HEK293 (cell line): Measurements from ENCODE around the gene RAB11FIP3.

Experiments used
- CTCF ChIA-PET: fragments of 350-600 bp; formaldehyde crosslinking; extraction: SDS; loops from one replicate; lab custom pipeline; 2021; ENCODE audit warnings: antibody characterized with exemption; lab: Yijun Ruan, JAX
- POLR2A ChIA-PET: fragments of 300-600 bp; formaldehyde crosslinking; extraction: SDS; loops from one replicate; lab custom pipeline; 2020; ENCODE audit warnings: antibody characterized with exemption, inconsistent platforms; lab: Yijun Ruan, JAX
- H3K27ac ChIP-seq: fragments of 200-500 bp; sonication (Bioruptor generic); 2 replicates; pipeline ENCODE4 v1.5.1; 2014; ENCODE audit warnings: low read depth, low read length, control low read depth, inconsistent platforms; ENCODE audit errors: extremely low read depth
- H3K36me3 ChIP-seq, 2 experiments: fragments of 200-500 bp in 1 of 2; sonication (Bioruptor generic) in 1 of 2; 1 replicate in 1 of 2; 2 replicates in 1 of 2; pipeline ENCODE4 v1.5.1; 2014 to 2017; ENCODE audit warnings: inconsistent platforms in 2 of 2, low read length in 2 of 2; ENCODE audit not compliant: control insufficient read depth in 2 of 2, insufficient read depth in 1 of 2
- H3K4me1 ChIP-seq: fragments of 200-500 bp; sonication (Bioruptor generic); 2 replicates; pipeline ENCODE4 v1.5.1; 2014; ENCODE audit warnings: mild to moderate bottlenecking, low read length, inconsistent platforms; ENCODE audit not compliant: control insufficient read depth, insufficient read depth
- H3K4me3 ChIP-seq: 2 replicates; pipeline ENCODE4 v1.5.1; 2011; ENCODE audit warnings: low read depth, mild to moderate bottlenecking, control low read depth, low read length, moderate library complexity
- H3K9me3 ChIP-seq: fragments of 200-500 bp; sonication (Bioruptor generic); 2 replicates; pipeline ENCODE4 v1.5.1; 2014; ENCODE audit warnings: low read depth, low read length, inconsistent platforms; ENCODE audit not compliant: control insufficient read depth, insufficient read depth
- GFI1B ChIP-seq: fragments of 450-650 bp; formaldehyde crosslinking; IDR thresholded peaks from 2 replicates; pipeline ENCODE4 v1.5.1; 2016; ENCODE audit warnings: missing biosample characterization, missing genetic modification characterization
- GLIS1 ChIP-seq: fragments of 450-650 bp; formaldehyde crosslinking; IDR thresholded peaks from 2 replicates; pipeline ENCODE4 v1.5.1; 2016; ENCODE audit warnings: missing biosample characterization, missing genetic modification characterization
- KLF1 ChIP-seq: fragments of 450-650 bp; formaldehyde crosslinking; IDR thresholded peaks from 2 replicates; pipeline ENCODE4 v1.5.1; 2016; ENCODE audit warnings: missing biosample characterization, missing genetic modification characterization
- SCRT1 ChIP-seq: fragments of 450-650 bp; formaldehyde crosslinking; IDR thresholded peaks from 2 replicates; pipeline ENCODE4 v1.5.1; 2016; ENCODE audit warnings: missing biosample characterization, missing genetic modification characterization, borderline replicate concordance
- SETDB1 ChIP-seq: IDR thresholded peaks from one replicate; pipeline ENCODE4 v1.6.1; 2017; ENCODE audit warnings: mild to moderate bottlenecking, low read length, moderate library complexity, mixed read lengths; ENCODE audit not compliant: insufficient read length
- SP7 ChIP-seq: fragments of 450-650 bp; formaldehyde crosslinking; IDR thresholded peaks from 2 replicates; pipeline ENCODE4 v1.5.1; 2016; ENCODE audit warnings: missing biosample characterization, missing genetic modification characterization
- ZBTB21 ChIP-seq: fragments of 450-650 bp; formaldehyde crosslinking; IDR thresholded peaks from 2 replicates; pipeline ENCODE4 v1.5.1; 2017; ENCODE audit warnings: missing biosample characterization, missing genetic modification characterization
- ZBTB48 ChIP-seq: fragments of 450-650 bp; formaldehyde crosslinking; IDR thresholded peaks from 2 replicates; pipeline ENCODE4 v1.5.1; 2016; ENCODE audit warnings: missing biosample characterization, missing genetic modification characterization
- ZIC2 ChIP-seq: fragments of 450-650 bp; formaldehyde crosslinking; IDR thresholded peaks from 2 replicates; pipeline ENCODE4 v1.5.1; 2016; ENCODE audit warnings: missing biosample characterization, missing genetic modification characterization
- ZNF174 ChIP-seq: fragments of 450-650 bp; formaldehyde crosslinking; IDR thresholded peaks from 2 replicates; pipeline ENCODE4 v1.5.0; 2017; ENCODE audit warnings: missing biosample characterization, mild to moderate bottlenecking, missing genetic modification characterization
- ZNF302 ChIP-seq: fragments of 450-650 bp; formaldehyde crosslinking; IDR thresholded peaks from 2 replicates; pipeline ENCODE4 v1.5.1; 2016; ENCODE audit warnings: missing biosample characterization, missing genetic modification characterization, low read depth
- ZNF544 ChIP-seq: fragments of 450-650 bp; formaldehyde crosslinking; IDR thresholded peaks from 2 replicates; pipeline ENCODE4 v1.5.0; 2017; ENCODE audit warnings: missing biosample characterization, missing genetic modification characterization
- ZNF623 ChIP-seq: fragments of 450-650 bp; formaldehyde crosslinking; IDR thresholded peaks from 2 replicates; pipeline ENCODE4 v1.5.1; 2016; ENCODE audit warnings: missing biosample characterization, missing genetic modification characterization
- ZNF768 ChIP-seq: fragments of 450-650 bp; formaldehyde crosslinking; IDR thresholded peaks from 2 replicates; pipeline ENCODE4 v1.5.1; 2018; ENCODE audit warnings: missing biosample characterization, mild to moderate bottlenecking, missing genetic modification characterization
- TF ChIP-seq, protein P1 (sequence below): fragments of 450-650 bp; formaldehyde crosslinking; IDR thresholded peaks from 2 replicates; pipeline ENCODE4 v1.5.1; 2016; ENCODE audit warnings: missing biosample characterization, missing genetic modification characterization
- TF ChIP-seq, protein P2 (sequence below): fragments of 450-650 bp; formaldehyde crosslinking; IDR thresholded peaks from 2 replicates; pipeline ENCODE4 v1.5.1; 2016; ENCODE audit warnings: missing biosample characterization, missing genetic modification characterization
- TF ChIP-seq, protein P3 (sequence below): fragments of 450-650 bp; formaldehyde crosslinking; IDR thresholded peaks from 2 replicates; pipeline ENCODE4 v1.5.1; 2016; ENCODE audit warnings: missing biosample characterization, missing genetic modification characterization
- TF ChIP-seq, protein P4 (sequence below): fragments of 450-650 bp; formaldehyde crosslinking; IDR thresholded peaks from 2 replicates; pipeline ENCODE4 v1.5.0; 2017; ENCODE audit warnings: missing biosample characterization, missing genetic modification characterization, borderline replicate concordance

RAB11FIP3 gene

DNA sequence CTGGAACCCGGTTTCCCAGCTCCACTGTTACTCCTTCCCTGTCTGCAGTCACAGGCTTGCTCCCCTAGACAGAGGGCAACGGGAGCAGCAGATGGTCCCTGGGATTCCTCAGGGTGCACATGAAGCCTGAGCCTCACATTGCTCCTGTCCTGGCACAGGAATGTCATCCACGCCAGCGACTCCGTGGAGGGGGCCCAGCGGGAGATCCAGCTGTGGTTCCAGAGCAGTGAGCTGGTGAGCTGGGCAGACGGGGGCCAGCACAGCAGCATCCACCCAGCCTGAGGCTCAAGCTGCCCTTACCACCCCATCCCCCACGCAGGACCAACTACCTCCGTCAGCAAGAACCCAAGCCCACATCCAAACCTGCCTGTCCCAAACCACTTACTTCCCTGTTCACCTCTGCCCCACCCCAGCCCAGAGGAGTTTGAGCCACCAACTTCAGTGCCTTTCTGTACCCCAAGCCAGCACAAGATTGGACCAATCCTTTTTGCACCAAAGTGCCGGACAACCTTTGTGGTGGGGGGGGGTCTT is 25.3 kb upstream of the RAB11FIP3 start (continued):
- TF ChIP-seq, protein P1, sequence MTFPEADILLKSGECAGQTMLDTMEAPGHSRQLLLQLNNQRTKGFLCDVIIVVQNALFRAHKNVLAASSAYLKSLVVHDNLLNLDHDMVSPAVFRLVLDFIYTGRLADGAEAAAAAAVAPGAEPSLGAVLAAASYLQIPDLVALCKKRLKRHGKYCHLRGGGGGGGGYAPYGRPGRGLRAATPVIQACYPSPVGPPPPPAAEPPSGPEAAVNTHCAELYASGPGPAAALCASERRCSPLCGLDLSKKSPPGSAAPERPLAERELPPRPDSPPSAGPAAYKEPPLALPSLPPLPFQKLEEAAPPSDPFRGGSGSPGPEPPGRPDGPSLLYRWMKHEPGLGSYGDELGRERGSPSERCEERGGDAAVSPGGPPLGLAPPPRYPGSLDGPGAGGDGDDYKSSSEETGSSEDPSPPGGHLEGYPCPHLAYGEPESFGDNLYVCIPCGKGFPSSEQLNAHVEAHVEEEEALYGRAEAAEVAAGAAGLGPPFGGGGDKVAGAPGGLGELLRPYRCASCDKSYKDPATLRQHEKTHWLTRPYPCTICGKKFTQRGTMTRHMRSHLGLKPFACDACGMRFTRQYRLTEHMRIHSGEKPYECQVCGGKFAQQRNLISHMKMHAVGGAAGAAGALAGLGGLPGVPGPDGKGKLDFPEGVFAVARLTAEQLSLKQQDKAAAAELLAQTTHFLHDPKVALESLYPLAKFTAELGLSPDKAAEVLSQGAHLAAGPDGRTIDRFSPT (tag by site-specific recombination) = peak; percentile 61; the same call in 1 of the 2 replicates
- TF ChIP-seq ZIC2 (tag by site-specific recombination) = peak; percentile 57
- TF ChIP-seq, protein P2, sequence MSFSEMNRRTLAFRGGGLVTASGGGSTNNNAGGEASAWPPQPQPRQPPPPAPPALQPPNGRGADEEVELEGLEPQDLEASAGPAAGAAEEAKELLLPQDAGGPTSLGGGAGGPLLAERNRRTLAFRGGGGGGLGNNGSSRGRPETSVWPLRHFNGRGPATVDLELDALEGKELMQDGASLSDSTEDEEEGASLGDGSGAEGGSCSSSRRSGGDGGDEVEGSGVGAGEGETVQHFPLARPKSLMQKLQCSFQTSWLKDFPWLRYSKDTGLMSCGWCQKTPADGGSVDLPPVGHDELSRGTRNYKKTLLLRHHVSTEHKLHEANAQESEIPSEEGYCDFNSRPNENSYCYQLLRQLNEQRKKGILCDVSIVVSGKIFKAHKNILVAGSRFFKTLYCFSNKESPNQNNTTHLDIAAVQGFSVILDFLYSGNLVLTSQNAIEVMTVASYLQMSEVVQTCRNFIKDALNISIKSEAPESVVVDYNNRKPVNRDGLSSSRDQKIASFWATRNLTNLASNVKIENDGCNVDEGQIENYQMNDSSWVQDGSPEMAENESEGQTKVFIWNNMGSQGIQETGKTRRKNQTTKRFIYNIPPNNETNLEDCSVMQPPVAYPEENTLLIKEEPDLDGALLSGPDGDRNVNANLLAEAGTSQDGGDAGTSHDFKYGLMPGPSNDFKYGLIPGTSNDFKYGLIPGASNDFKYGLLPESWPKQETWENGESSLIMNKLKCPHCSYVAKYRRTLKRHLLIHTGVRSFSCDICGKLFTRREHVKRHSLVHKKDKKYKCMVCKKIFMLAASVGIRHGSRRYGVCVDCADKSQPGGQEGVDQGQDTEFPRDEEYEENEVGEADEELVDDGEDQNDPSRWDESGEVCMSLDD (tag by site-specific recombination) = 0 out of 2 replicates have a peak, but pooled peaks have one; percentile 6
- peak; percentile 44 for TF ChIP-seq GLIS1 (tag by site-specific recombination)
- TF ChIP-seq ZNF768 (tag by site-specific recombination) = no peak
- peak; percentile 67; the same call in 1 of the 2 replicates for TF ChIP-seq ZBTB48 (tag by site-specific recombination)
- TF ChIP-seq SP7 = no peak
- no peak for TF ChIP-seq SETDB1
- TF ChIP-seq KLF1 = no peak
- TF ChIP-seq ZNF544 (tag by site-specific recombination) = no peak
- TF ChIP-seq ZNF174 (tag by site-specific recombination) = no peak
- TF ChIP-seq, protein P3, sequence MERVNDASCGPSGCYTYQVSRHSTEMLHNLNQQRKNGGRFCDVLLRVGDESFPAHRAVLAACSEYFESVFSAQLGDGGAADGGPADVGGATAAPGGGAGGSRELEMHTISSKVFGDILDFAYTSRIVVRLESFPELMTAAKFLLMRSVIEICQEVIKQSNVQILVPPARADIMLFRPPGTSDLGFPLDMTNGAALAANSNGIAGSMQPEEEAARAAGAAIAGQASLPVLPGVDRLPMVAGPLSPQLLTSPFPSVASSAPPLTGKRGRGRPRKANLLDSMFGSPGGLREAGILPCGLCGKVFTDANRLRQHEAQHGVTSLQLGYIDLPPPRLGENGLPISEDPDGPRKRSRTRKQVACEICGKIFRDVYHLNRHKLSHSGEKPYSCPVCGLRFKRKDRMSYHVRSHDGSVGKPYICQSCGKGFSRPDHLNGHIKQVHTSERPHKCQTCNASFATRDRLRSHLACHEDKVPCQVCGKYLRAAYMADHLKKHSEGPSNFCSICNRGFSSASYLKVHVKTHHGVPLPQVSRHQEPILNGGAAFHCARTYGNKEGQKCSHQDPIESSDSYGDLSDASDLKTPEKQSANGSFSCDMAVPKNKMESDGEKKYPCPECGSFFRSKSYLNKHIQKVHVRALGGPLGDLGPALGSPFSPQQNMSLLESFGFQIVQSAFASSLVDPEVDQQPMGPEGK (tag by site-specific recombination) = peak; percentile 62; the same call in 1 of the 2 replicates
- no peak for TF ChIP-seq GFI1B (tag by site-specific recombination)
- TF ChIP-seq SCRT1 (tag by site-specific recombination) = no peak

DNA sequence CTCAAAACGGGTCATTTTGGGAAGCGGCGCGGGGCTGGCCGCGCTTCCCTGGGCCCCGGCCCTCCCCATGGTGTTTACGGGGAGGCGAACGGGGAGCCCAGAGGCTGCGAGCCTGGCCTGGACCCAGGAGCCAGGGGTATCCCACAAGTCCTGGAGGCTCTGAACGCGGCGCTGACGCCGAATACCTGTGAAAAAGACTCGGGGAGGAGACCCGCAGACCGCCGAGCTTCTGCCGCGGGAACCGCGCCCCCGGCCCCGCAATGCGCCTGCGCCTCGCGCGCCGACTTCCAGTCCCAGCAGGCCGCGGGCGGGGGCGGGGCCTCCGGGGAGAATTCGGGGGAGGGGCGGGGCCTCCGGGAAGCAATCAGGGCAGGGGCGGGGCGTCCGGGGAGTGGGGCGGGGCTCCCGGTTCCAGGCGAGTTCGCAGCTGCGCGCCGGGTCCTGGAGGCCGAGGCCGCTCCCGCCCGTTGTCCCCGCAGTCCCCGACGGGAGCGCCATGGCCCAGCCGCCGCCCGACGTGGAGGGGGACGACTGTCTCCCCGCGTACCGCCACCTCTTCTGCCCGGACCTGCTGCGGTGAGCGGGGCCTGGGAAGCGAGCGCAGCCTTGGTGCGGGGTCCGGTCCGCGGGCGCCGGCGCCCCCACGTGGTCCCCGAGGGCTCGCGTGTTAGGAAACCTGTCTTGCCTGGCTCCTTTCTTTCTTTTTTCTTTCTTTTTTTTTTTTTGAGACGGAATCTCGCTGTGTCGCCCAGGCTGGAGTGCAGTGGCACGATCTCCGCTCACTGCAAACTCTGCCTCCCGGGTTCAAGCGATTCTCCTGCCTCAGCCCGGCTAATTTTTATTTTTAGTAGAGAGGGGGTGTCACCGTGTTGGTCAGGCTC is 23.7 kb upstream of the RAB11FIP3 start, which contains the start of gene DECR2:
Gene DECR2, plus strand, starts transcription at position 418 of the 881 bp plus-strand sequence. Its CDS starts 79 bp downstream, at position 497.
- Histone ChIP-seq H3K27ac (peak within 1 kb of the TSS; percentile 90), H3K36me3 (peaks cover 0 to 27% of the 10 kb centered on the region in 2 experiments; a peak in 2 of 3 replicates), H3K9me3 (no peaks in the 10 kb centered on the region), H3K4me1 (no peaks in the 10 kb centered on the region), H3K4me3 (peak within 1 kb of the TSS; percentile 81)
- CTCF ChIA-PET = interaction anchor here (0.6 to 0.7 kb wide), 3 partner anchors 8 to 28 kb away, joined by 3 read pairs; no protein-coding TSS in a partner anchor
- POLR2A ChIA-PET = interaction anchor here (0.6 to 1.8 kb wide), 15 partner anchors 10 to 628 kb away, joined by 3 to 14 read pairs (median 4); partner anchors contain the start of genes CAPN15, MRPL28 and RAB11FIP3
- TF ChIP-seq, protein P4, sequence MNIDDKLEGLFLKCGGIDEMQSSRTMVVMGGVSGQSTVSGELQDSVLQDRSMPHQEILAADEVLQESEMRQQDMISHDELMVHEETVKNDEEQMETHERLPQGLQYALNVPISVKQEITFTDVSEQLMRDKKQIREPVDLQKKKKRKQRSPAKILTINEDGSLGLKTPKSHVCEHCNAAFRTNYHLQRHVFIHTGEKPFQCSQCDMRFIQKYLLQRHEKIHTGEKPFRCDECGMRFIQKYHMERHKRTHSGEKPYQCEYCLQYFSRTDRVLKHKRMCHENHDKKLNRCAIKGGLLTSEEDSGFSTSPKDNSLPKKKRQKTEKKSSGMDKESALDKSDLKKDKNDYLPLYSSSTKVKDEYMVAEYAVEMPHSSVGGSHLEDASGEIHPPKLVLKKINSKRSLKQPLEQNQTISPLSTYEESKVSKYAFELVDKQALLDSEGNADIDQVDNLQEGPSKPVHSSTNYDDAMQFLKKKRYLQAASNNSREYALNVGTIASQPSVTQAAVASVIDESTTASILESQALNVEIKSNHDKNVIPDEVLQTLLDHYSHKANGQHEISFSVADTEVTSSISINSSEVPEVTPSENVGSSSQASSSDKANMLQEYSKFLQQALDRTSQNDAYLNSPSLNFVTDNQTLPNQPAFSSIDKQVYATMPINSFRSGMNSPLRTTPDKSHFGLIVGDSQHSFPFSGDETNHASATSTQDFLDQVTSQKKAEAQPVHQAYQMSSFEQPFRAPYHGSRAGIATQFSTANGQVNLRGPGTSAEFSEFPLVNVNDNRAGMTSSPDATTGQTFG (tag by site-specific recombination) = 0 out of 2 replicates have a peak, but pooled peaks have one; percentile 39
- TF ChIP-seq, protein P3 (tag by site-specific recombination) = peak; percentile 71
- TF ChIP-seq ZNF623 (no peak), ZBTB21 (tag by site-specific recombination) (no peak), ZNF302 (tag by site-specific recombination) (no peak)
